Measurements from ENCODE around the gene GNPAT. TPM values are rescaled to one million over a fixed set of nuclear protein-coding genes. Genes with fewer than 3 reads are reported as not detected.

Gene GNPAT
- total RNA-seq, 2 donors from 2014 or later = 26.5 to 29.2 TPM

- Histone ChIP-seq H3K4me1 (ENCODE audit: control insufficient read depth in 1 of 2, low read depth in 2 of 2) (no peaks in the 10 kb centered on the region), H3K27me3 (replicated peaks; ENCODE audit: insufficient read depth) (no peaks in the 10 kb centered on the region), H3K4me3 (no peak overlapping the region), H3K27ac (no peak overlapping the region), H3K36me3 (no peaks in the 10 kb centered on the region), H3K9me3 (no peaks in the 10 kb centered on the region)
- ATAC-seq (ENCODE audit: insufficient number of reproducible peaks, low FRiP score, low read depth) (no peak), DNase-seq (ENCODE audit: low spot score) (no peak)
- TF ChIP-seq, protein P1, sequence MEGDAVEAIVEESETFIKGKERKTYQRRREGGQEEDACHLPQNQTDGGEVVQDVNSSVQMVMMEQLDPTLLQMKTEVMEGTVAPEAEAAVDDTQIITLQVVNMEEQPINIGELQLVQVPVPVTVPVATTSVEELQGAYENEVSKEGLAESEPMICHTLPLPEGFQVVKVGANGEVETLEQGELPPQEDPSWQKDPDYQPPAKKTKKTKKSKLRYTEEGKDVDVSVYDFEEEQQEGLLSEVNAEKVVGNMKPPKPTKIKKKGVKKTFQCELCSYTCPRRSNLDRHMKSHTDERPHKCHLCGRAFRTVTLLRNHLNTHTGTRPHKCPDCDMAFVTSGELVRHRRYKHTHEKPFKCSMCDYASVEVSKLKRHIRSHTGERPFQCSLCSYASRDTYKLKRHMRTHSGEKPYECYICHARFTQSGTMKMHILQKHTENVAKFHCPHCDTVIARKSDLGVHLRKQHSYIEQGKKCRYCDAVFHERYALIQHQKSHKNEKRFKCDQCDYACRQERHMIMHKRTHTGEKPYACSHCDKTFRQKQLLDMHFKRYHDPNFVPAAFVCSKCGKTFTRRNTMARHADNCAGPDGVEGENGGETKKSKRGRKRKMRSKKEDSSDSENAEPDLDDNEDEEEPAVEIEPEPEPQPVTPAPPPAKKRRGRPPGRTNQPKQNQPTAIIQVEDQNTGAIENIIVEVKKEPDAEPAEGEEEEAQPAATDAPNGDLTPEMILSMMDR (IDR thresholded peaks at IDR 0.05) = no peak
Observed at GRCh38 chr1:231201375-231201978, 39.5 kb upstream of the GNPAT start.

- Histone ChIP-seq H3K9me3 (no peaks in the 10 kb centered on the region), H3K27me3 (replicated peaks; ENCODE audit: insufficient read depth) (no peaks in the 10 kb centered on the region), H3K4me1 (ENCODE audit: control insufficient read depth in 1 of 2, low read depth in 2 of 2) (no peaks in the 10 kb centered on the region), H3K4me3 (no peak overlapping the region), H3K27ac (no peak overlapping the region), H3K36me3 (no peaks in the 10 kb centered on the region)
- ATAC-seq (ENCODE audit: insufficient number of reproducible peaks, low FRiP score, low read depth) (no peak), DNase-seq (ENCODE audit: low spot score) (no peak)
- TF ChIP-seq, protein P1 (IDR thresholded peaks at IDR 0.05) = no peak
Observed at GRCh38 chr1:231201979-231202633, 38.9 kb upstream of the GNPAT start.

DNA sequence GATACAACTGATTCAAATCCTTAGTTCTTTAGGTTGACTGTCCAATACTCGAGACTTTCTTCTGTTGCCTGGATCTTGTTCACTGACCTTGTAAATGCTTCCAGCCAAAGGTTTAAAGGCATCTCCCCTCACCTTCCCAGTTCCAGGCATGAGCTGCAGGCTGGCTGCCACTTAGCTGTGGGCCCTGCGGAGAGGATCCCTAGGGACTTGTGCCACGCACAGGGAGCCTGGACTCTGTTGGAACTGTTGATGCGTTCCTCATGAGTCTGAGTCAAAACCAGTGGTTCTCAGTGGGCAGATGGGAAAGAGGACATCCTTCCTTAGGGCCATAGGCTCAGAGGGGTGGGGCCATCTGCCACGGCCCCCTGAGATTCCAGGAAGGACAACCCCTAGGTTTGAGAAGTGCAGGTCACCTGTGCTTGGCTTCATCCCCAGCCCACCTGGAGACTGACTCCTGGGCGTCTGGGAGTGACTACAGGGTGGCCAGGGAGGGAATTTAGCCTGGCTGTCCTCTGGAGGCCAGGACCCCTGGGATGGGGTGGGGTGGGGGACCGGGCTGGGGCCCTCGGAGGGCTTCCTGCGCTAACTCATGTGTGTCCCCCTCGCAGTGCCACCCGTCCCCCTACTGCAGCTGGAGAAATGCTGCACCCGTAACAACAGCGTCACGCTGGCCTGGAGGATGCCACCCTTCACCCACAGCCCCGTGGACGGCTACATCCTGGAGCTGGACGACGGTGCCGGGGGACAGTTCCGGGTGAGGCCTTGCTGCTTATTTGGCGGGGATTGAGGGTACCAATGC, 37.6 kb upstream of the GNPAT start:
- Histone ChIP-seq H3K4me3 (no peak overlapping the region), H3K4me1 (ENCODE audit: control insufficient read depth in 1 of 2, low read depth in 2 of 2) (no peaks in the 10 kb centered on the region), H3K27ac (no peak overlapping the region), H3K27me3 (replicated peaks; ENCODE audit: insufficient read depth) (no peaks in the 10 kb centered on the region), H3K9me3 (no peaks in the 10 kb centered on the region), H3K36me3 (no peaks in the 10 kb centered on the region)
- DNase-seq (ENCODE audit: low spot score) (no peak), ATAC-seq (ENCODE audit: insufficient number of reproducible peaks, low FRiP score, low read depth) (no peak)
- TF ChIP-seq, protein P1 (IDR thresholded peaks at IDR 0.05) = no peak

- H3K27ac ChIP-seq = no peak overlapping the region
- DNase-seq (ENCODE audit: low spot score) = no peak
- ATAC-seq (ENCODE audit: insufficient number of reproducible peaks, low FRiP score, low read depth) = no peak
Observed at GRCh38 chr1:231206856-231207255, 34.2 kb upstream of the GNPAT start.

GRCh38 chr1:231207437-231207836, 33.6 kb upstream of the GNPAT start:
- TF ChIP-seq, protein P1 (IDR thresholded peaks at IDR 0.05) = no peak
- no peaks in the 10 kb centered on the region for H3K36me3 ChIP-seq
- no peak for DNase-seq (ENCODE audit: low spot score)
- no peak for ATAC-seq (ENCODE audit: insufficient number of reproducible peaks, low FRiP score, low read depth)
- H3K27ac ChIP-seq = no peak overlapping the region
- no peak overlapping the region for H3K4me3 ChIP-seq
- H3K4me1 ChIP-seq (ENCODE audit: control insufficient read depth in 1 of 2, low read depth in 2 of 2) = no peaks in the 10 kb centered on the region
- no peaks in the 10 kb centered on the region for H3K27me3 ChIP-seq (replicated peaks; ENCODE audit: insufficient read depth)
- no peaks in the 10 kb centered on the region for H3K9me3 ChIP-seq

More at GRCh38 chr1:231206856-231207255, 34.2 kb upstream of the GNPAT start:
- no peaks in the 10 kb centered on the region for H3K4me1 ChIP-seq (ENCODE audit: control insufficient read depth in 1 of 2, low read depth in 2 of 2)
- H3K9me3 ChIP-seq = no peaks in the 10 kb centered on the region
- no peak overlapping the region for H3K4me3 ChIP-seq
- TF ChIP-seq, protein P1 (IDR thresholded peaks at IDR 0.05) = no peak
- no peaks in the 10 kb centered on the region for H3K36me3 ChIP-seq
- no peaks in the 10 kb centered on the region for H3K27me3 ChIP-seq (replicated peaks; ENCODE audit: insufficient read depth)

All from thoracic aorta (tissue), 2 donors.